T47D (cell line): ENCODE results near the gene GABRG1.

Source experiments
- DNase-seq, 2 experiments: peaks; one replicate each; pipeline versions ENCODE4 v3.0.0 to v3.0.0-alpha.2; 2011 to 2012; ENCODE audit warnings: low read depth in 1 of 2, low spot score in 1 of 2
- JUND ChIP-seq: IDR thresholded peaks from 2 replicates; pipeline ENCODE4 v1.6.1; 2012; ENCODE audit warnings: low read depth
- in situ Hi-C: cut with HindIII; loops from 2 replicates; pipeline ENCODE4 v1.10.0; 2016; ENCODE audit warnings: low sequenced_read_pairs, low pct_unique_long_range_greater_than_20kb

The GABRG1 gene

DNA sequence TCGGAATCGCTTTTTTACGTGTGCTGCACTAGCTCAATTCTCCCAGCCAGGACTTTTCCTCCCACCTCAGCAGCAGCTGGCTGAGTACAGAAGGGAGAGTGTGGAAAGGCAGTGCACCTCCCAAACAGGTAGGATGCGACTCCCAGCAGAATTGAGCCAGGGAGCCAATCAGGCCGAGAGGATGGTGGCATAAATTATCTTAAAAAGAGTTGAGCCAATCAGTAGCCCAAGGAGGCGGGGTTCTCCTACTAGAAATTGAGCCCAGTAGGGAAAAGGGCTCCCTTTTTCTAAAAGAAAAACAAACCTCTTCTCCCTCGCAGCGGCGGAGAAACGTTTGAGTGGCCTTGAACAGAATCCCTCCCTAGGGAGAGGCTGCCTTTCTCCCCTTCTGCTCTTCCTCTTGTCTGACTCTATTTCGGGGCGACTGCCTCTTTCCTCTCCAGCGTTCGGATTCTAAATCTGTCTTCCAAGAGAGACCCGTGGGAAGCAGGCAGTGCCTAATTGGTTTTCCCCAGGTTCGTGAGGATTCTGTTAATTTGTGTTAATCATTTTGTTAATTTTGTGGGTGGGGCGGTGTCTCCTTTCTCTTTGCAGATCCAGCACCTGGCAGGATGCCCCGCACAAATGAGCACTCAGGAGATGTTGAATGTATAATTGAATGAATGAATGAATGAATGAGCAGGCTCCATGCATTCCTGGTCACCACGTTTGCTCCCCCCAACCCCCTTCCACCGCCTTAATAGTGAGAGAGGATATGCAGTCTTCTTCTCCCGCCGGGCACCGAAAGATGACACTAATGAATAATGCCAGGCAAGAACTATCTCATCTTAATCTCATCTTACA, at the start of gene GABRG1:
TSS of gene GABRG1 (minus strand) at position 142 of the 843 bp plus-strand sequence. CDS start at position 1, 141 bp downstream.
- DNase-seq, result peak in 1 of 2 experiments; percentile 39
- in situ Hi-C loops, result no loop called here

DNA sequence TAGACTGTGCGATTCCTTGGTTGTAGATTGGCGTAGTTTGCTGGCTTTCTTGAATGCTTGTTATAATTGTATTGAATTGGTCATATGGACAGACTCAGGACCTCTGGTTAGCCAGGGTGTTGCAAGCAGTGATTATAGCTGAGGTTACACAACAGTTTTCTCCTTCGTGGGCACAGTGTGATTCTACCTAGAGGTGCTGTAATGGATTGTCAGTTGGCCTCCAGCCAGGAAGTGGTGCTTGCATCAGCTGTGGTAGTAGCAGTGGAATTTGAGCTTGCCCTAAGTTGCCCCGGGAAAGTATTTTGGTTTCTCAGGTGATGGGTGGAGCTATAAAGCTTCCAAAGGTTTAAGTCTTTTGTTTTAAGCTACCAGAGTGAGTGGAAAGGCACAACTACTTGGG, 23.1 kb upstream of the GABRG1 start:
- no peak for TF ChIP-seq JUND
- in situ Hi-C loops, result no loop called here
- DNase-seq, result peak in 1 of 2 experiments; percentile 10

More for the DNA sequence above, at the start of gene GABRG1:
- TF ChIP-seq JUND, result no peak

DNA sequence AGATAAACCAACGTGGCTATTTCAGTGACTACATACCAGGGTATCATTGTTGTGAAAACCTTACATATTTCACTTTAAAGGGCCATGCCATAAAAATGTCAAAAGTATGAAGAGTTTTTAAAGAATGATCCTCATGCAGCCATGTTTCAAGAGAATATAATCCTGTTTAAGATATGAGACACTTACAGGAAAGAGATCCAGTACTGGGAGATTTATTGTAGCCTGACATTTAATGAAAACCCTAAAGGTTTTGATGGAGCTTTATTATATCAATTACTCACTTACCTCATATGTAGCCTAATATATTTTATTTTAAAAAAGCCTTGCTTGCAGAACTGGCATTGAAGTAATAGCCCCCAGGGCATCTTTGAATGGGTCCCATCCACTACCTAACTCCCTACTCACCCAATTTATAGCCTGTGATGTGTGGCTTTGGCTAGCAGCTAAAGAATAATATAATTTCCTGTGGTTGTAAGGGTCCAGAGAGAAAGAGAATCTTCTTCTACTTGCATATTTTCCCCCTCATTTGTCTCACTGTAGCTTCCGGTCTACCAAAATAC, 7.7 kb upstream of the GABRG1 start:
- in situ Hi-C loops, result no loop called here
- DNase-seq, result no peak
- TF ChIP-seq JUND, result no peak

DNA sequence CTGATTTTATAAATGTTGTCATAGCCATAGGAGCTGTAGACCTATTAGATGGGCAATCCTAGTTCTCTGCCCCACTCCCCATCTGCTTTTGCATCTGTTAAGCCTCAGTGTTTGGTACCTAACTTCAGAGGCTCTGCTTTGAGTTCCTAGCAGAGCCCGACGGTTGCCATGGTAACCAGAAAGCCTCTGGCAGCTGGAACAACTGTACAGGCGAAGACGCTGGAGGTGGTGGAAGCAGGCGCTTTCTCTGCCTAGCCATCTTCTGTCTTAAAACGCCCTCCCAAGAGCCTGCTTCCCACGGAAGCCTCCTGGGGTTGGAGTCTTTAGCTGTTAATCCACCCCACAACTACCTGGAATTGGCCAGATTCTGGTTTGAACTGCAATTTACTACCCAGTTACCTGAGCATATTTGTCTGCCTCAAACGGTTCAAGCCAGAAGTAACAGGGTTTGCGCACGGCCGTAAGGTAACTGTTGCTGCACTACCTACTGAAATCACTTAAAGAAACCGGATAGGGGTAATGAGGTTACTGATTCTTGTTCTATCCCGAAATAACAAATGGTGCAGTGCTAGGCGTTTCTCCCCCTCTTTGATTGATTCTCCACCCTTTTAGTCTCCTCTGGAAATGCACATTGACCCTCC, 1.0 kb upstream of the GABRG1 start:
- peak in 1 of 2 experiments; percentile 5 for DNase-seq
- in situ Hi-C loops, result no loop called here
- no peak for TF ChIP-seq JUND

DNA sequence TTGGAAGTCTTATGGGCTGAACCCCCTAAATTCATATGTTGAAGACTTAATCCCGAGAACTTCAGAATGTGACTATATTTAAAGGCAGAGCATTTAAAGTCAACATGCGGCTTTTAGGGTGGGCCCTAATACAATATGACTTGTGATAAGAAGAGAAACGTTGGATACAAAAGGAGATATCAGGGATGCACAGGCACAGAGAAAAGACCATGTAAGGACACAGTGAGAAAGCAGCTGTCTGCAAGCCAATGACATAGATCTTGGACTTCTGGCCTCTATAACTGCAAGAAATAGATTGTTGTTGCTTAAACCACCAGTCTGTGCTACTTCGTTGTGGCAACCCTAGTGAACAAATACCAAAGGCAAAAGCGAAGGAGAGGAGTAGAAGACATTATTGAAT, 42.2 kb downstream of the GABRG1 start:
- in situ Hi-C loops, result no loop called here
- no peak for DNase-seq
- no peak for TF ChIP-seq JUND

DNA sequence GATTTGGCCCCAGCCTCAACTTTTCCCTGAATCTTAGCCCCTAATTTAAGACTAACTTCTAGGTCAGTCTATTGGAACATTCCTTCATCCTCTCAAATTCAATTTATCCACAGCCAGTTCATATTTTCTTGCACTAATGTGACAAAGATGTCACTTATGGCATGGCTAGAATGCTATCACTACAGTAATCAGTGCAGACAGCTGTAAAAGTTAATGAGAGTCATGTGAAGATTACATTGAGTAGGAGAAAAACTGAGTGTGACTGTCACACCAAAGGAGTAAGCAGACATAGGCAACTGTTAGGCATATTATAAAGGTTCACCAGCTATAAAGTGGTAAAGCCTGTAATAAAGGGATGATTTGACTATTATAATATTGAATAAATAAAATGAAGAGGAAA, 42.6 kb downstream of the GABRG1 start:
- in situ Hi-C loops, result no loop called here
- no peak for DNase-seq
- TF ChIP-seq JUND, result no peak

DNA sequence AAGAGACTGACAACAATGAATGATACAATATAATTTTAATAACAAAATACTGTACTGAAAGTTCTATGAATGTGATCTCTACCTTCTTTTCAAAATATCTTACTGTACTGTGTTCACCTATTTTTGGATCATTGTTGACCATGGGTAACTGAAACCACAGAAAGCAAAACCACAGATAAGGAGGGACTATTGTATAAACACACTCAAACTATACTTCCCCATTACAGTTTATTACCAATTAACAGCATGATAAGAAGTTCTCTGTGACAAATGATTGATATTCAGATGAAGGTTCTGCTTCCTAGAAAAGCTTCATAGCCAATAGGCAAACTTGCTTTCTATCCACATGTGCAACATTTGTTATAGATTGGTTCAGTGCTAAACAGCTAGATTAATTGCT, 50.1 kb downstream of the GABRG1 start:
- in situ Hi-C loops, result no loop called here
- DNase-seq, result no peak

DNA sequence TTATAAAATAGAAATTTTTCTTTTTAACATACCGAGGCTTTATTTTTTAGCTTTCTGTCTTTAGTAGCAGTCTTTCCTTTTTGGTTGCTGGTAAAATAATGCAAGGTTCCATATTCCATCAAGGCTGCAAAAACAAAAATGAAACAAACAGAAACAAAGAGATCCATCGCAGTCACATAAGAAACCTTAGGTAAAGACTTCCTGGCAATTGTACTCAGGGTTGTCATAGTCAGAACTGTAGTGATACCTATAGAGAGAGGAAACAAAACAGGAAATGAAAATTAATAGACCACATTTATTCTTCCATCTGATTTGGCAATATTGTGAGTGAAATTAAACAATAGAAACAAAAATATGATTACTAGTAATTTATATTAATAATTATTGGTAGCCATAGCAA, 72.5 kb downstream of the GABRG1 start:
- DNase-seq, result no peak
- TF ChIP-seq JUND, result no peak
- in situ Hi-C loops, result no loop called here

More for the DNA sequence above, 50.1 kb downstream of the GABRG1 start:
- no peak for TF ChIP-seq JUND

DNA sequence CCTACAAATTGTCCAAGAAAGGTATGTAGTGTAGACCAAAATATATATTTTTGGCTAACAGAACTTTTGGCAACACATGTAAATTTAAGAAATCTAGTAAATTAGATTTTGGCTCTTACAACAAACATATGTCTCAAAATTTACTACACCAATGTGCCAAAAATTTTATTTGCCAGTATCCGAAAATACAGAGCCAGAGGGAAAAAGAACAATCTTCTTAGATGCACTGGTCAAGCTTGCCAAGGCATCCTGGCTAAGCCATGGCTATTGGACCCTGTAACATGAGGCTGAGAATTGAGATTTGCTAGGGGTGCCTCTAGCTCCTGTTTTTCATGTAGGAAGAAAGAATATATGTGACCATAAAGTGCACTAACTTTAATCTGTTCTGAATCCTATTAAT, 91.8 kb downstream of the GABRG1 start:
- in situ Hi-C loops, result no loop called here
- TF ChIP-seq JUND, result no peak
- DNase-seq, result no peak

DNA sequence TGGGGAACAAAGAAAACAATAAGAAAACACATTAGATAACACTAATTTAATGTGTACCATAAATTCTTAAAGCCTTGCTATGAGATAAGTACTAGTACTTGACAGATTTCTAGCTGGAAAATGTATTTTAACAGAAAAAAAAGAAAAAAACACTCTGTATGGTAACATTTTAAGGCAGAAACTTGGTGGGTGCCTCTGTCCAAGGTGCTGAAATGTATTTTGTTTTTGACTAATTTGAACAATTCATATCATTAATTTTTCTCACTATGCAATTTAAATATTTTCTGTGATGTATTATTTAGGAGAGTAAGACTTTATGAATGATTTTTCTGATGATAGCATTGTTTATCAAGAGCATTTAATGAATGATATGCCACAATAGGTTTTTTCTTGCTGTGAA, 107.5 kb downstream of the GABRG1 start:
- no peak for TF ChIP-seq JUND
- DNase-seq, result peak in 1 of 2 experiments; percentile 10
- in situ Hi-C loops, result no loop called here

DNA sequence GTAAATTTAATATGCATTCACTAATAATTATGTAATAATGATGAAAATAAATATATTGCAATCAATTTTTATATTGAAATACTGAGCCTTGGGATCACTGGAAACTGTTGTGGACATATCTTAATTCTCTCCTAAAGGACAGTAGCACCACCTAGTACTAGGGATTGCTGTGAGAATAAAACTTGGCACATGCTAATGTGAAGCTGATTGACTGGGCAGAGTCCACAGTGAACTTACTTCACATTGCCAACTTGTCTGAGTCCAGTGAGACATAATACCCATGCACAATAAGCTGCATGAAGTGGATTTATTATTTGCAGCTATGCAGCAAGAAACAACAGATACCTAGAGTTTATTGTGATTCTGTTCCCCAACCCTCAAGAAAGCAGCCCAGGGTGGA, 131.1 kb downstream of the GABRG1 start:
- DNase-seq, result no peak
- TF ChIP-seq JUND, result no peak
- in situ Hi-C loops, result no loop called here

DNA sequence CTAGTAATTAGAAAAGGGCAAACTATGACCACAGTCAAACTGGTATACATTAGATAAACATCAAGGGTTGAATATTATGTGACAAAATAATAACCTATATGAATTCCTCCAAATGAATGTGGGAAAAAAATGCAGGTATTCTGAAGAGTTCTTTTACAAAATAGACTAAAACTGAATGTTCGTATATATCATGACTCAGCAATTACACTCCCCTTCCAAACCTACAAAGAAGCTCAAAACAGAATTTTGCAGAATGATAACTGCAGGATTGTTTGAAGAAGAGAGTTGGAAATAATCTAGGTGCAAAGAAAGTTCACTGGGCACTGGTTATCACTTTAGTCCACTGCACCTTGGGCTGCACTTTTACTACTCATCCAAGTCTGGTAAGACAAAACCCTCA, 134.1 kb downstream of the GABRG1 start:
- DNase-seq, result no peak
- in situ Hi-C loops, result no loop called here
- TF ChIP-seq JUND, result no peak

DNA sequence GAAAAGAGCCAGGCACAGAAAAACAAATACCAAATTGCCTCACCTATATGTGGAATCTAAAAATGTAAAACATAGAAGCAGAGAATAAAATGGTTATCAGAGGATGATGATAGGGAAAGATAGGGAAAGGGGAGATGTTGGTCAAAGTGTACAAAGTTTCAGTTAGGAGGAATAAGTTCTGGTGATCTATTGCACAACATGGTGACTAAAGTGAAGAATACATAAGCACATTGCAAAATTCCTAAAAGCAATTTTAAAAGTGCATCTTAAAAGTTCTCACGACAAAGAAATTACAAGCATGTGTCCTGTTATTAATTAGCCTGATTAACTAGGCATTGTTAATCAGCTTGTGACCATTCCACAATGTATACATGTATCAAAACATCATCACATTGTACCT, 136.0 kb downstream of the GABRG1 start:
- DNase-seq, result no peak
- in situ Hi-C loops, result no loop called here
- no peak for TF ChIP-seq JUND
